SKM-1 (cell line): ENCODE measurements around the gene CEND1.

Experiments
- DNase-seq: peaks from one replicate; lab custom pipeline; 2025; ENCODE audit not compliant: unreplicated experiment; lab: John Stamatoyannopoulos, UW

CEND1 gene

GRCh38 chr11:789943-790342, at the start of gene CEND1:
Gene CEND1, minus strand, starts transcription at chr11:790090. Its CDS starts 1,514 bp downstream, at chr11:788576.
- no peak for DNase-seq

- no peak for DNase-seq
Observed at GRCh38 chr11:839280-839623, 49.4 kb upstream of the CEND1 start.

- DNase-seq = no peak
Observed at GRCh38 chr11:838441-839279, 48.8 kb upstream of the CEND1 start.

- DNase-seq = no peak
Observed at GRCh38 chr11:837990-838307, 48.1 kb upstream of the CEND1 start.

- no peak for DNase-seq
Observed at GRCh38 chr11:837189-837989, 47.5 kb upstream of the CEND1 start.

GRCh38 chr11:836700-837099, 46.8 kb upstream of the CEND1 start:
- no peak for DNase-seq

- DNase-seq = no peak
Observed at GRCh38 chr11:836274-836673, 46.4 kb upstream of the CEND1 start.

- DNase-seq = no peak
Observed at GRCh38 chr11:834371-835316, 44.8 kb upstream of the CEND1 start.

- DNase-seq = no peak
Observed at GRCh38 chr11:833849-834311, 44.0 kb upstream of the CEND1 start.

- no peak for DNase-seq
Observed at GRCh38 chr11:833114-833791, 43.4 kb upstream of the CEND1 start.

- DNase-seq = no peak
Observed at GRCh38 chr11:832529-833113, 42.7 kb upstream of the CEND1 start, which contains the start of gene CD151. Gene CD151, plus strand, starts transcription at chr11:832952. Its CDS starts 3,118 bp downstream, at chr11:836070.

- DNase-seq = no peak
Observed at GRCh38 chr11:831961-832528, 42.2 kb upstream of the CEND1 start.

- no peak for DNase-seq
Observed at GRCh38 chr11:831118-831864, 41.4 kb upstream of the CEND1 start.

GRCh38 chr11:830295-831117, 40.6 kb upstream of the CEND1 start:
- no peak for DNase-seq

GRCh38 chr11:829847-830294, 40.0 kb upstream of the CEND1 start:
- no peak for DNase-seq

- DNase-seq = no peak
Observed at GRCh38 chr11:829176-829846, 39.4 kb upstream of the CEND1 start.

- DNase-seq = no peak
Observed at GRCh38 chr11:828506-829175, 38.8 kb upstream of the CEND1 start.
